Right lobe of liver (tissue), 4 donors: Measurements from ENCODE around the gene PTPRK.

Experiments used
- CTCF ChIP-seq, 4 donors: fragments of 200-600 bp in 3 of 4; fragments of 450-650 bp in 1 of 4; IDR thresholded peaks; one replicate each; pipeline versions ENCODE4 v1.5.1 to v1.8.0; 2016 to 2022; ENCODE audit warnings: antibody characterized with exemption in 4 of 4, mild to moderate bottlenecking in 2 of 4
- POLR2A ChIP-seq: fragments of 450-650 bp; IDR thresholded peaks from one replicate; pipeline ENCODE4 v1.6.1; 2017; ENCODE audit warnings: antibody characterized with exemption, mild to moderate bottlenecking
- donor health status: DM: no; HTN: no; CAD: no.
- donor health status: DM: no; HTN: no; CAD: no.
- donor health status: DM: no; HTN: yes; CAD: no.

GRCh38 chr6:128504003-128504654 is 16.3 kb downstream of the PTPRK start:
- TF ChIP-seq CTCF (IDR thresholded peaks at IDR 0.05) = no peak
- no peak for TF ChIP-seq POLR2A
